ENCODE measurements around the gene POU2F3.
"Not testable (repeated sequence)": the region's sequence is repeated elsewhere in the genome, so short reads cannot be mapped to it uniquely, and the experiment has no call there.

POU2F3 gene

GRCh38 chr11:120254788-120255518 lies 15.0 kb downstream of the POU2F3 start:
- no peak for DNase-seq

- no peak for DNase-seq
These were observed 15.6 kb downstream of the POU2F3 start for GRCh38 chr11:120255519-120255866.

GRCh38 chr11:120256178-120256577 lies 16.2 kb downstream of the POU2F3 start:
- no peak for DNase-seq

DNA sequence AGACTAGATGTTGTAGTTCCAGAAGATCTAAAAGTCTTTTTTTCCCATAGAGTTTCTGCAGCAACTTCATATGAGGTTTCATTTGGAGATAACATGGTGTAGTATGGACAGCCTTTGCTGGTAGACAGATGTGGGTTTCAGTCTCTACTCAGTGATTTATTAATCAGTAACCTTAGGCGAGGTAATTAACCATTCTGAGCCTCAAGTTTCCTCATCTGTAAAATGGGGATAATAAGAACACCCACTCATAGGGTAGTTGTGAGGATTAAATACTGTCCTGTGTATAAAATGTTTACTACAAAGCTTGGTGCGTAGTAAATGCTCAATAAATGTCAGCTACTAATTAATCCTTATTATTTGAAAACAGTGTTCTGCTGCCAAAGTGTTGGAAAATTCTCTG lies 16.8 kb downstream of the POU2F3 start:
- no peak for DNase-seq

GRCh38 chr11:120257346-120257745 lies 17.4 kb downstream of the POU2F3 start:
- DNase-seq = no peak

GRCh38 chr11:120258661-120259060 lies 18.7 kb downstream of the POU2F3 start:
- DNase-seq = no peak

DNA sequence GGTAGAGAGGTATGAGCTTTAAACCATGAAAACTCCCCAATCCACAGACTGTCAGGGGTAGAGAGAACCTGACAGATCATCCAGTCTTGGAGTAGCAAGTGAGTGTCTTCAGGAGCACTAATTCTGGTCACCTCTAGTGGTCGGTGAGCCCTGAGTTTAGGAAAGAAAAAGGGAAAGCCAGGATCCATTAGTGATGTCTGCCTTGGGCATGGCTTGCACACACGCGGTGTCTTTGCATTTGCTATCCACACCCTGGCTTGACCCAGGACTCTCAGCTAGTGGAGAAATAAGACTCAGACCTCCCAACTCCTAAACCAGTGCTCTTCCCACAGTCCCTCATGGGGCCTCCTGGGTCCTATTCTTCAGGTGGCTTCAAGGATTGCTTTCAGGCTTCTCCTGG lies 19.3 kb downstream of the POU2F3 start:
- no peak for DNase-seq

- no peak for DNase-seq
These were observed 20.1 kb downstream of the POU2F3 start for GRCh38 chr11:120259988-120260565.

- no peak for DNase-seq
These were observed 20.7 kb downstream of the POU2F3 start for GRCh38 chr11:120260616-120261015.

DNA sequence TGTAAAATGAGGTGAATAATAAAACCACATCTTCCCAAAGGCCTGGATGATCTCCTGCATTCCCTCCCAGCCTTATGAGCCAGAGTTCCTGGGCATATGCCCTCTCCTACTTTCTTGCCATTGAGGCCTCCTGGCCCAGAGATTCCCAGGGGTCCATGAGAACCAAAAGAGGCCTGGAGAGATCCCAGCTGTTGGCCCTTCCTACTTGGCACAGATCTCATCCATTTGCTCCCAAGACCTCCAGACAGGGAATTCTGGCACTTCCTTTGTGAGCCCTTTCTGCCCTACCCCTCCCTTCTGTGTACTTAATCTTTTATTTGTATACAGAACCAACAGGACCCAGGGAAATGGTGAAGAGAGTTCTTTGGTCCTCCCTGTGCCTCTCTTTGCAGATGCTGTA lies 21.4 kb downstream of the POU2F3 start:
- DNase-seq = no peak

- no peak for DNase-seq
These were observed 22.0 kb downstream of the POU2F3 start for GRCh38 chr11:120261931-120262330.

- no peak for DNase-seq
These were observed 27.4 kb downstream of the POU2F3 start for GRCh38 chr11:120267319-120267718.

DNA sequence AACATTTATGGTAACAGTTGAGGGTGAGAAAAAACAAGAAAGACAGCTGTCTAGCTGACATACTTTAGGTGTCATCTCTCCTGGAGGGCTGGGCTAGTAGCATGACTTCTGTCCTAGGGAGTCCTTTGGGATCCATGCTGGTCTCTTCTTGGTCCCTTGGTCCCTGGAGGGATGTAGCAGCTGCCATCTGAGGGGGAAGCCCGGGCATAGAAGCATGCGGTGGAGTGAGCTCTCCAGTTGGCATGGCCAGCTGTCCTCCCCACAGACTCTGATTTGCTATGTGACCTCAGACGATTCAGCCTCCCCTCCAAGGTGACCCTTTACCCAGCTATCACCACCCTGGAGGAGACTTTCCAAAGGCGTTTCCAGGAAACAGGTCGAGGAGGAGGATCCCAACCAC lies 28.7 kb downstream of the POU2F3 start:
- DNase-seq = no peak

DNA sequence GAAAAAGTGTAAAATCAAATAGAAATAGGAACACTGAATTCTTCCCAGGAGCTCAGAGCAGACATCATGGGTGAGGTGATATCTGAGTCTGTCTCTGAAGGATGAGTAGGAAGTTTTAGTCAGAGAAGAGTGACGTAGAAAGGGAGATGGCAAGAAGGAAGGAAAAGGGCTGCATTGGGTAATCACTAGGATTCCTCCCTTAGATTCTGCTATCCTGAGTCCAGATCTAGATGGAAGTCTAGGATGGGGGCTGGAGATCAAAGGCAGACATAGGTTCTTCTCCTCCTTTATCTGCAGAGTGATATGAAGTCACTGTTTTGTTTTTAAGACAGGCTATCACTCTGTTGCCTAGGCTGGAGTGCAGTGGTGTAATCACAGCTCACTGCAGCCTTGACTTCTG lies 30.4 kb downstream of the POU2F3 start:
- no peak for DNase-seq

- no peak for DNase-seq
These were observed 31.7 kb downstream of the POU2F3 start for GRCh38 chr11:120271672-120272071.

DNA sequence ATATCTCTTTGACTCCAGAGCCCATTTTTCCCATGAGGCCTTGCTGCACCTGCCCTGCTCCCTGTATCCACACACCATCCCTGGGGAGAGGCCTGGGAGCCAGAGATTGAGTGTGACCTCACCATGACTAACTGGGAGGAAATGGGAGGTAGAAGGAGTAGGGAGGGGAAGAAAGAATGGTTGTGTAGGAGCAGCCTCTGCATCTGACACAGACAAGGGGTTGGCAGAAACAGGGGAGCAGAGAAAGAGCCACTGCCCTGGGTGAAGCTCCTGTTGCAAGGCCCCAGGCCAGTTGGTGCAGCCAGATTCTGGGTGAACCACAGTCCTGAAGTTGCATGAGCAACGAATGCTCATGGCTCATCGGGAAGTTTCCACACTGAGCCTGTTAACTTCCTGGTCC lies 32.4 kb downstream of the POU2F3 start:
- DNase-seq = no peak

- no peak for DNase-seq
These were observed 33.5 kb downstream of the POU2F3 start for GRCh38 chr11:120273432-120273831.

DNA sequence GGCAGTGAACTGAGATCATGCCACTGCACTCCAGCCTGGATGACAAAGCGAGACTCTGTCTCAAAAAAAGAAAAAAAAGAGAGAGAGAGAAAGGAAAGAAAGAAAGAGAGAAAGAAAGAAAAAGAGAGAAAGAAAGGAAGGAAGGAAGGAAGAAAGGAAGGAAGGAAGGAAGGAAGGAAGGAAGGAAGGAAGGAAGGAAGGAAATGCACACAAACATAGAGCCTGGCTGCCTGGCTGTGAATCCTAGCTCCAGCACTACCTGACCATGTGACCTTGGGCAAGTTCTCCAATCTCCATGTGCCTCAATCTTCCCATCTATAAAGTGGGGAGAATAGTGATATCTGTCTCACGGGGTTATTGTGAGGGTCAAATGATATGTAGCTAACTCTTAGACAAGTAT lies 34.0 kb downstream of the POU2F3 start:
- DNase-seq = not testable (repeated sequence)

DNA sequence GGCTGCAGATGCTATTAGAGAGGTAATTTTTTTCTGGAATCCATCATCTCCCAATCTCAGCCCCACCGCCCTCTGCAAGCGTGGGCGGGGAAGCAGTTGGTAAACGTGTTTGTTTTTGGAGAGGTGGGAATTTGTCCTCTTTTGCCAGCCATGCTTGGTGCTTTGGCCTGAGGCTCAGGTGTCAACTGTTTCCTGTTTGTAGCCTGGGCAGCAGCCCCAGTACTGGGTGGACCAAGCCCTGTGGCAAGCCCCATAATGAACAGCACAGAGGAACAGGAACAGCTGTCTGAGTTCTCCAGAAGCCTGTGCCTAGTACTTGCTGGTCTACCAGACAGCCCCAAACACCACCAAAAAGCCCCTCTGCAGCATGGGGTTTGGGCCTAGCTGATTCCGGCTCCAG lies 39.6 kb downstream of the POU2F3 start:
- DNase-seq = no peak

GRCh38 chr11:120280600-120281051 lies 40.7 kb downstream of the POU2F3 start:
- DNase-seq = no peak

- no peak for DNase-seq
These were observed 41.3 kb downstream of the POU2F3 start for GRCh38 chr11:120281143-120281795.

- DNase-seq = no peak
These were observed 43.2 kb downstream of the POU2F3 start for GRCh38 chr11:120283124-120283523.

DNA sequence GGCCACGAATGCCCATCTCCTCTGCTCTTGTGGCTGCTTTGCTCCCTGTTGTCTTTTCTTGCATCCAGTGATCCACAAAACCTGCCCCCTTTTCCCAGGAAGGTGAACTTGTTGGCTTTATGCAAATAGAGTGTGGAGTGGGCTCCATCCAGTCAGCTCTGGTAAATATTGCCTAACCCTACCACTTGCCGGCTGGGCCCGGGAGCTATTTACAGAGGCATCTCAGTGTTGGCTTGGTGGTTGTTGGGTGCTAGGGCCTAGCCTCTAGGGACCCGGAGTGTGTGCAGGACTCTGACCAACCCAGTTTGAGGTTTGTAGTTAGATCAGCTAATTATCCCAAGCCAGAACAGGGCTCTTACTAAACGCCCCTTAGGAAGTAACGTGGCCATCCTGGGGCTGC lies 44.3 kb downstream of the POU2F3 start:
- DNase-seq = no peak

- DNase-seq = no peak
These were observed 45.3 kb downstream of the POU2F3 start for GRCh38 chr11:120285256-120285655.

DNA sequence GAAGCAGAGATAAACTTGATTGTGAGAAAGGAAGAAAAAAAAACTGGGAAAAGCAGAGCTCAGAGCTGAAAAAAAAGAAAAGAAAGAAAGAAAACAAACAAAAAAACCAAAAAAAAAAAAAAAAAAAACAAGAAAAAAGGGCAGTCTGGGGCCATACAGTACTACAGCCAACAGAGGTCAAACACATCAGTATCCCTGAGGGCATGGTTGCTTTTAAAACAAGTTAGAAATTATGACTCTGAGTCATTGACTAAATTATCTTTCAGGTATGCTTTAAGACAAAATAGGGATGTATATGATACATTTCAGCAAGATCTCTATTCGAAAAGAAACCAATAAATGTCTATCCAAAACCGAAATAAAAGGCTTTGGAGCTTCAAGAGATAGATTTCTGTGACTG lies 48.1 kb downstream of the POU2F3 start:
- no peak for DNase-seq
